HepG2 (cell line): ENCODE results near the gene DVL3. TPM values are rescaled to one million over a fixed set of nuclear protein-coding genes. Genes with fewer than 3 reads are reported as not detected.

ENCODE experiments used
- ATAC-seq: fragments of 200-7000 bp; cut with Tn5 transposase; 3 replicates; pipeline ENCODE4 v1.9.1; 2020; ENCODE audit warnings: mild to moderate bottlenecking, moderate library complexity
- BruUV-seq: library from RNA; stranded (reverse); fragments of 400-500 nt; replicated peaks from 2 replicates; lab custom pipeline; 2021; lab: Mats Ljungman, UMichigan
- CTCF ChIA-PET: fragments of 300-600 bp; formaldehyde crosslinking; extraction: SDS; loops from one replicate; lab custom pipeline; 2021; ENCODE audit warnings: low total read pairs, inconsistent platforms, low intra/inter-chr PET ratio; lab: Yijun Ruan, JAX
- POLR2A ChIA-PET: fragments of 350-600 bp; sonication (Branson Sonifier 250); formaldehyde crosslinking; loops from one replicate; lab custom pipeline; 2020; ENCODE audit warnings: antibody characterized with exemption, inconsistent platforms; lab: Yijun Ruan, JAX
- DNase-seq: peaks from one replicate; pipeline ENCODE4 v3.0.0-alpha.2; 2015; ENCODE audit warnings: low spot score
- FAIRE-seq: peaks from 3 replicates; lab custom pipeline; 2011; peaks lifted over from hg19 to GRCh38; lab: Jason Lieb, UNC
- H2AFZ ChIP-seq: one replicate; pipeline ENCODE4 v1.6.1; 2011; ENCODE audit warnings: low read length, inconsistent platforms
- H3K27ac ChIP-seq: fragments of 300-600 bp; 3 replicates; pipeline ENCODE4 v1.8.0; 2011; ENCODE audit warnings: mixed run types, mild to moderate bottlenecking, mixed read lengths, low read length, inconsistent platforms; ENCODE audit not compliant: insufficient read depth; ENCODE audit errors: extremely low read length
- H3K27me3 ChIP-seq, 2 experiments: fragments of 200-600 bp in 1 of 2; 2 replicates in 1 of 2; 3 replicates in 1 of 2; pipeline versions ENCODE4 v1.6.0 to v1.8.0; 2011; ENCODE audit warnings: low read length in 2 of 2, mild to moderate bottlenecking in 2 of 2, moderate library complexity in 2 of 2, inconsistent platforms in 1 of 2; ENCODE audit not compliant: insufficient read depth in 2 of 2, control insufficient read depth in 1 of 2
- H3K36me3 ChIP-seq, 2 experiments: fragments of 200-600 bp in 1 of 2; replicated peaks in 1 of 2; 2 replicates in 1 of 2; 3 replicates in 1 of 2; pipeline versions ENCODE4 v1.5.1 to v1.8.0; 2011; ENCODE audit warnings: low read length in 2 of 2, inconsistent platforms in 1 of 2; ENCODE audit not compliant: insufficient read depth in 2 of 2, control insufficient read depth in 1 of 2
- H3K4me1 ChIP-seq: 2 replicates; pipeline ENCODE4 v1.5.1; 2012; ENCODE audit warnings: low read length, inconsistent platforms; ENCODE audit not compliant: insufficient read depth
- H3K4me2 ChIP-seq: 2 replicates; pipeline ENCODE4 v1.6.0; 2011; ENCODE audit warnings: low read depth, low read length, inconsistent platforms
- H3K4me3 ChIP-seq, 3 experiments: fragments of 200-600 bp in 1 of 3; sonication (generic), shearing (Covaris generic) in 1 of 3; replicated peaks in 1 of 3; 2 replicates each; pipeline ENCODE4 v1.5.1; 2011 to 2016; ENCODE audit warnings: low read length in 3 of 3, inconsistent platforms in 2 of 3, low read depth in 2 of 3, mild to moderate bottlenecking in 2 of 3, control low read depth in 1 of 3, mixed read lengths in 1 of 3; ENCODE audit not compliant: insufficient read depth in 1 of 3
- H3K79me2 ChIP-seq: one replicate; pipeline ENCODE4 v1.6.1; 2011; ENCODE audit warnings: low read length, inconsistent platforms; ENCODE audit not compliant: insufficient read depth
- H3K9ac ChIP-seq: 2 replicates; pipeline ENCODE4 v1.6.0; 2011; ENCODE audit warnings: mild to moderate bottlenecking, low read depth, low read length, inconsistent platforms; ENCODE audit not compliant: insufficient read depth
- H3K9me3 ChIP-seq: 2 replicates; pipeline ENCODE4 v1.5.1; 2012; ENCODE audit warnings: mild to moderate bottlenecking, low read length
- H4K20me1 ChIP-seq: 2 replicates; pipeline ENCODE4 v1.6.0; 2011; ENCODE audit warnings: inconsistent platforms, mild to moderate bottlenecking, low read length, moderate library complexity; ENCODE audit not compliant: insufficient read depth
- FOSL2 ChIP-seq: sonication (generic); formaldehyde crosslinking; IDR thresholded peaks from 2 replicates; pipeline ENCODE4 v1.4.0; 2020; ENCODE audit warnings: missing genetic modification reagents
- HNF4A ChIP-seq: sonication (generic); formaldehyde crosslinking; IDR thresholded peaks from 2 replicates; pipeline ENCODE4 v1.4.0; 2020; ENCODE audit warnings: missing genetic modification reagents
- RARA ChIP-seq: IDR thresholded peaks from 2 replicates; pipeline ENCODE4 v1.6.1; 2016; ENCODE audit warnings: missing genetic modification reagents, missing compliant biosample characterization
- ZFX ChIP-seq: sonication (generic); formaldehyde crosslinking; IDR thresholded peaks from 2 replicates; pipeline ENCODE4 v1.4.0; 2020; ENCODE audit warnings: mild to moderate bottlenecking, low read depth, missing genetic modification reagents, moderate library complexity
- ZNF597 ChIP-seq: sonication (generic); formaldehyde crosslinking; IDR thresholded peaks from 2 replicates; pipeline ENCODE4 v1.5.0; 2020; ENCODE audit warnings: missing genetic modification reagents
- ZNF674 ChIP-seq: sonication (generic); formaldehyde crosslinking; IDR thresholded peaks from 2 replicates; pipeline ENCODE4 v1.5.0; 2020; ENCODE audit warnings: low read depth, mild to moderate bottlenecking, missing genetic modification reagents
- ZNF687 ChIP-seq: sonication (generic); formaldehyde crosslinking; IDR thresholded peaks from 2 replicates; pipeline ENCODE4 v1.5.1; 2020; ENCODE audit warnings: mild to moderate bottlenecking, missing genetic modification reagents, moderate library complexity
- WGBS: methylation state at CpG from one replicate; pipeline ENCODE4 v1.1.6; 2017; ENCODE audit warnings: low lambda C conversion rate; 5-methylcytosine and 5-hydroxymethylcytosine counted together
- in situ Hi-C: cut with HindIII; loops from 2 replicates; pipeline ENCODE4 v1.10.0; 2017; ENCODE audit warnings: low pct_unique_long_range_greater_than_20kb; ENCODE audit not compliant: extremely low pct_ligation_motif_present
- intact Hi-C: fragments of 100-400 bp; cut with micrococcal nuclease; formaldehyde crosslinking; loops from one replicate; pipeline ENCODE4 v1.10.0; 2022; ENCODE audit not compliant: unreplicated experiment
- polyA plus RNA-seq, 8 experiments: library from polyadenylated mRNA; depleted of rRNA in 3 of 8; stranded (reverse) in 7 of 8; unstranded in 1 of 8; fragments of >200 nt; fragmentation: Illumina TruSeq in 4 of 8; extraction: Trizol in 4 of 8; gene quantifications; 2 replicates each; pipeline versions ENCODE4 v1.2.1 to v1.2.3, GENCODE V29; 2011 to 2016; ENCODE audit warnings: low read depth in 4 of 8, missing spikeins in 1 of 8, mixed read lengths in 1 of 8; ENCODE audit not compliant: insufficient read depth in 1 of 8
- total RNA-seq, 5 experiments: library from RNA; depleted of rRNA; stranded (reverse); fragments of >200 nt; fragmentation: Illumina TruSeq; extraction: Trizol; gene quantifications; 2 replicates each; pipeline ENCODE4 v1.2.3, GENCODE V29; 2016; ENCODE audit warnings: low read depth in 1 of 5

DVL3 gene
- total and polyA plus RNA-seq, 2 of the 13 experiments (the other 11 are each of a cell fraction or from before 2014, with no cell fraction given), result 29.0 to 36.1 TPM

- TF ChIP-seq ZFX (CRISPR knock-in tag), result peak; percentile 21; the same call in 1 of the 2 replicates
- no peak for TF ChIP-seq ZNF674 (CRISPR knock-in tag)
- peak; percentile 70 for TF ChIP-seq FOSL2 (CRISPR knock-in tag)
- TF ChIP-seq RARA, result 0 out of 2 replicates have a peak, but pooled peaks have one; percentile 12
- TF ChIP-seq ZNF687 (CRISPR knock-in tag), result peak; percentile 25
- no peak for TF ChIP-seq ZNF597 (CRISPR knock-in tag)
- TF ChIP-seq HNF4A (CRISPR knock-in tag), result 0 out of 2 replicates have a peak, but pooled peaks have one; percentile 12
- POLR2A ChIA-PET, result interaction anchor here (2.6 kb wide), 1 partner anchor 11 kb away, joined by 14 read pairs; the partner anchor contains the start of gene ABCF3
- ATAC-seq (peak; percentile 61), FAIRE-seq (no peak), DNase-seq (peak; percentile 18)
- CTCF ChIA-PET, result no interaction called here
- H3K27ac ChIP-seq, result no peak overlapping the region
- in situ Hi-C loops (no loop called here), intact Hi-C loops (no loop called here)
- peaks cover 12% of the 10 kb centered on the region for H3K4me1 ChIP-seq
- 26% methylated on average over 3 of the region's 6 CpGs for WGBS
- H4K20me1 ChIP-seq, result no peaks in the 10 kb centered on the region
- no peak overlapping the region for H3K9ac ChIP-seq
- no TSS peak for BruUV-seq
- no peak overlapping the region for H3K4me3 ChIP-seq
- H3K27me3 ChIP-seq, result no peaks in the 10 kb centered on the region
- no peak overlapping the region for H3K4me2 ChIP-seq
- no peaks in the 10 kb centered on the region for H3K79me2 ChIP-seq
- no peaks in the 10 kb centered on the region for H3K9me3 ChIP-seq
- H3K36me3 ChIP-seq, result peaks cover 14 to 30% of the 10 kb centered on the region in 2 experiments; a peak in 4 of 5 replicates
- no peak overlapping the region for H2AFZ ChIP-seq
Observed at GRCh38 chr3:184196536-184196935, 41.4 kb downstream of the DVL3 start.
